Coronary artery (tissue), 2 donors: Measurements from ENCODE around the gene ZNF275.

Source experiments
- DNase-seq: peaks from one replicate; pipeline ENCODE4 v3.0.0-alpha.2; 2017; ENCODE audit warnings: low spot score
- H3K27ac ChIP-seq, 2 donors: fragments of 200-600 bp; sonication (generic); one replicate each; pipeline ENCODE4 v1.5.1; 2016 to 2019
- H3K4me3 ChIP-seq: fragments of 200-600 bp; sonication (generic); 2 replicates; pipeline ENCODE4 v1.5.1; 2016; ENCODE audit warnings: mild to moderate bottlenecking, moderate library complexity
- TF ChIP-seq, protein P1 (sequence below): fragments of 200-600 bp; sonication (generic); IDR thresholded peaks from one replicate; pipeline ENCODE4 v1.5.1; 2019; ENCODE audit warnings: antibody characterized with exemption

ZNF275 gene

DNA sequence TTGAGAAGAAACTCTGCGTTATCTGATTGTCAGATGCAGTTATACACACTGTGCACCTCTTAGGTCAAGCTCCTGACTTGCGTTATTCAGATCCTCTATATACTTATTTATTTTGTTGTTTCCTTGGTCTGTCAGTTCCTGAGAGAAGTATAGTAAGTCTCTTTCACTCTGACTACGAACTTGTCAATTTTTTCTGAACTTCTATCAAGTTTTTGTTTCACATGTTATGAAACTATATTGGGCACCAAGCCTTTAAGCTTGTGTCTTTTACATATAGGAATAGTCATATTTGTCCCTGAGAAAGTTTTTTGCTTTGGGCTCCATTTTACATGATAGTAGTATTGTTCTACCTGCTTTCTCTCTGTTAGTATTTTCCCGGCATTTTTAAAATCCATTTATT, 31.7 kb downstream of the ZNF275 start:
- Histone ChIP-seq H3K4me3 (no peak overlapping the region), H3K27ac (no peak overlapping the region)
- TF ChIP-seq, protein P1, sequence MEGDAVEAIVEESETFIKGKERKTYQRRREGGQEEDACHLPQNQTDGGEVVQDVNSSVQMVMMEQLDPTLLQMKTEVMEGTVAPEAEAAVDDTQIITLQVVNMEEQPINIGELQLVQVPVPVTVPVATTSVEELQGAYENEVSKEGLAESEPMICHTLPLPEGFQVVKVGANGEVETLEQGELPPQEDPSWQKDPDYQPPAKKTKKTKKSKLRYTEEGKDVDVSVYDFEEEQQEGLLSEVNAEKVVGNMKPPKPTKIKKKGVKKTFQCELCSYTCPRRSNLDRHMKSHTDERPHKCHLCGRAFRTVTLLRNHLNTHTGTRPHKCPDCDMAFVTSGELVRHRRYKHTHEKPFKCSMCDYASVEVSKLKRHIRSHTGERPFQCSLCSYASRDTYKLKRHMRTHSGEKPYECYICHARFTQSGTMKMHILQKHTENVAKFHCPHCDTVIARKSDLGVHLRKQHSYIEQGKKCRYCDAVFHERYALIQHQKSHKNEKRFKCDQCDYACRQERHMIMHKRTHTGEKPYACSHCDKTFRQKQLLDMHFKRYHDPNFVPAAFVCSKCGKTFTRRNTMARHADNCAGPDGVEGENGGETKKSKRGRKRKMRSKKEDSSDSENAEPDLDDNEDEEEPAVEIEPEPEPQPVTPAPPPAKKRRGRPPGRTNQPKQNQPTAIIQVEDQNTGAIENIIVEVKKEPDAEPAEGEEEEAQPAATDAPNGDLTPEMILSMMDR: no peak
- no peak for DNase-seq

DNA sequence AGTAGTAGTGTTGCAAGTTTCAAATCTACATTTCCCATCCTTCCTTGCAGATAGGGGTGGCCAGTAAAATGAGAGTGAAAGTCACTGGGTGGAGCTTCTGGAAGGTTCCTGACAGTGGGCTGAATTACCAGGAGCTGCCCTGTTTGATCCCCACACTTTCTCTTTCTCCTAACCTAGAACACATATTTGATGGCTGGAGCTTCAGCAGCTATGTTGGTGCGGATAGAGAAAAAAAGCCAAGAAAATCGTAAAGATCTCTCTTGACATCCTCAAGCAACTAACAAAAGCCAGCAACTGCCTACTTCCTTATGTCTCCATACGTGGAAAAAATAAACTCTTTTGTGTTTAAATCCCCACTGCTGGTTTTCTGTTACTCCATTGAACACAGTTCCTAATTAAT, 32.2 kb downstream of the ZNF275 start:
- DNase-seq: no peak
- TF ChIP-seq, protein P1: no peak
- H3K4me3 ChIP-seq: no peak overlapping the region
- no peak overlapping the region for H3K27ac ChIP-seq

DNA sequence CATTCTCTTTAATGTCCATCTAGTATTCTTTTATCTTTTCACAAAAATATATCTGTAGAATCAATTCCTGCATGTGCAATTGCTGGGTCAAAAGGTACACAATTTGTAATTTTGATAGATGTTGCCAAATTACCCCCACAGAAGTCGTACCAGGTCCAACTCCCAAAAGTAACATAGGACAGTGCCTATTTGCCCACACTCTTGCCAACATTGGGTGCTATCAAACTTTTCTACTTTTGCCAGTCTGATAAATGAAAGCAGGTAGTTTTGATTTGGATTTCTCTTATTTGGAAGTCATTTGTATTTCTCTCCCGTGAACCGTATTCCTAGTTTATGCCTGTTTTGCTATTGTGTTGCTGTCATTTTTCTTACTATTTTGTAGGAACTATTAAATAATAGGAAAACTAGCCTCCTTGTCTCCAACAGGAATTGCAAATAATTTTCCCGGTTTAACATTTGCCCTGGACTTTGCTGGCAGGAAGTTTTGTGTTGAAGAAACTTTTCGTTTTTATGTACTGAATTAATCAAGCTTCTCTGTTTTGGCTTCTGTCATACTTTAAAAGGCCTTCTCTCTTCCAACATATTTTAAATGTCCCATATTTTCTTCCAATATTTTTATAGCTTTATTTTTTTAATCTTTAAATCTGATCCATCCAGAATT, 33.1 kb downstream of the ZNF275 start:
- DNase-seq: no peak
- TF ChIP-seq, protein P1: no peak
- H3K4me3 ChIP-seq: no peak overlapping the region
- H3K27ac ChIP-seq: no peak overlapping the region

DNA sequence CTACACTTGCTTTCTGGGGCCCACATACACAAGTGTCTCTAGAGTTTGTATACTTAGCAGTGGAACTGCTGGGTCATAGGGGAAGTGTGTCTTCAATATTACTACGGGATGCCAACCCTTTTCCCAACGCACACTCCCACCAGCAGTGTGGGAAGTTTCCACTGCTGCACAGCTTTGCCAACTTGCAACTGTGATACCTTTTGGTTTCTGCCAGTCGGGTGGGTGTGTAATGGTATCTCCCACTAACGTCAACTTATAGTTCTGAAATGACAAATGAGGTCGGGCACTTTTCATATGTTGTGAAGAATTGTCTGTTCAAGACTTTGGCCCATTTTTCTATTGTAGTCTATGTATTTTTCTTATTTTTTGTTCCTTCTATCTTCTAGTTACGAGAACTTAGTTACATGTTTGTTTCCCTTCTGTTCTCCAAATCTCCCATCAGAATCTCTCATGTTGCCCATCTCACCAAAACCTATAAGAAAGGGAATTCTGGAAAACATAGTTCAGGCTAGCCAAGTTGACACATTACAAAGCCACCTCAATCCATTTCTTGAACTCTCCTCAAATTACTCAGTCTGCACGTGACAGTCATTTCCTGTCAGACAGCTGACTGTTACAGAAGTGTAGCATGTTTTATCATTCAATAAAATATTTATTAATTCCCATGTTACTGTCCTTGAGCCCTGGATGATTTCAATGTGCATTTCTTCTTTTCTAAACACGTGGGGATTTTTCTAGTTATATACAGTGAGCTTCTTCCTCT, 36.5 kb downstream of the ZNF275 start:
- peak; percentile 26 for DNase-seq
- Histone ChIP-seq H3K4me3 (no peak overlapping the region), H3K27ac (no peak overlapping the region)
- TF ChIP-seq, protein P1: no peak

DNA sequence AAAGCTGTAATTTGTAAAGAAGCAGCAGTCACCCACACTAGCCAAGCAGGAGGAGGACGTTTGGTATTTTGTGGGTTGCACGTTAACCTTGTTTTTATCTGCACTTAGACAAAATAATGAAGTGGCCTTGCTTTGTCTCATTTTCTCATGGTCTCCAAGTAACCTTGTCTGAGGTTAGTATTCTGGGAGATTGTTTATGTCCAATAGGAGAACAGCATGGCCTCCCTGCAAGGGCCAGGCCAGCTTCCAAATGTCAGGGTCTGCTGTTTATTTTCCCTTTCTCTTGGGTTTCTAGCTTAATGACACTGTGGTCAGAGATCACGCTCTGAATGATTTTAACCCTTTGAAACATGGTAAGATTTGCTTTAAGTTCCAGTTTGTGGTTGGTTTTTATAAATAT, 37.3 kb downstream of the ZNF275 start:
- Histone ChIP-seq H3K27ac (no peak overlapping the region), H3K4me3 (no peak overlapping the region)
- TF ChIP-seq, protein P1: no peak
- no peak for DNase-seq

DNA sequence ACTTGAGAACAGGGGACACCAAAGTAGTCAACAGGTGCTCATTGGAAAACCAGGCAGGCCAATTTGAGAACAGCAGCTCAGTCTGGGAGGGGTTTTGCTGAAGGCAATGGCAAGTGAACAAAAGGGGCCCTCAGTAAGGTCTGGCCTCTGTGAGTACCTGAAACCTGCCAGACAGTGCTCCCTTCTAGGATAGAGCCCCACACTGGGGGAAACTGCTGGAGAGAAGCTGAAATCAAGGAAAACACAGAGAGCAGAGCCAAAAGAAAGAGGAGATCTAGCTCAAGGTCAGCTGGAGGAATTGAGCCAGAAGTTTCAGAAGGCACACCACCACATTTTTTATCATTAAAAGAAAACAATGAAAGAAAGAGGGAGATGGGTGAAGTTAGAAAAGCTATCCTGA, 39.0 kb downstream of the ZNF275 start:
- peak; percentile 22 for DNase-seq
- Histone ChIP-seq H3K4me3 (no peak overlapping the region), H3K27ac (no peak overlapping the region)
- TF ChIP-seq, protein P1: no peak

DNA sequence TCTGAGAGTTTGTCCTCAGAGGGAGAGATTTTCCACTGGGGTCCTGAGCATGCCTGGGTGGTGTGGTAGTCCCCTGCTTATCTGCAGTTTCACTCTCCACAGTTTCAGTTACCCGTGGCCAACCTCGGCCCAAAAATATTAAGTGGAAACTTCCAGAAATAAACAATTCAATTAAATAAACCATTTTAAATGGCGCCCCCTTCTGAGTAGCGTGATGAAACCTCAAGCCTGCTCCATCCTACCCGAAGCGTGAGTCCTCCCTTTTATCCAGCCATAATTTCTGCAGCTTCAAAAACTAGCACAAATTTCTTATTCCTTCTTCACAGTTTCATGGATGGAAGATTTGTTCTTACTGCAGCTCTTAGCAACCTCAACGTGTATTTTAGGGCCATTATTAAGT, 40.5 kb downstream of the ZNF275 start:
- Histone ChIP-seq H3K27ac (no peak overlapping the region), H3K4me3 (no peak overlapping the region)
- TF ChIP-seq, protein P1: no peak
- DNase-seq: peak; percentile 17
